ENCODE measurements around the gene CXCL1.

- no peak for TF ChIP-seq GABPA (IDR thresholded peaks at IDR 0.05; ENCODE audit: low read depth)
- TF ChIP-seq POLR2AphosphoS5 (IDR thresholded peaks at IDR 0.05; ENCODE audit: low read depth): no peak
Measured at GRCh38 chr4:73894001-73894400, 24.8 kb downstream of the CXCL1 start.

Data from HL-60 (cell line).